Measurements from ENCODE around the gene VSTM2B. TPM values are rescaled to one million over a fixed set of nuclear protein-coding genes. Genes with fewer than 3 reads are reported as not detected.

VSTM2B gene
- total and polyA plus RNA-seq, 2 of the 4 experiments (the other 2 are of a cell fraction), result not detected

- Histone ChIP-seq H4K8ac (ENCODE audit: low read depth in 2 of 2, low read length in 2 of 2) (no peak overlapping the region), H2BK5ac (ENCODE audit: low read depth, low read length, poor library complexity, severe bottlenecking) (no peak overlapping the region), H3K79me1 (ENCODE audit: low read depth in 1 of 2, low read length in 2 of 2) (no peaks in the 10 kb centered on the region), H2AK9ac (replicated peaks; ENCODE audit: low read depth, low read length, poor library complexity) (no peak overlapping the region), H3K9ac (ENCODE audit: low read depth, low read length) (no peak overlapping the region), H3K27ac (ENCODE audit: insufficient read depth, low read length) (no peak overlapping the region), H2AK5ac (ENCODE audit: low read depth, low read length) (no peak overlapping the region), H3K9me1 (ENCODE audit: insufficient read depth, low read length) (no peaks in the 10 kb centered on the region), H3K9me3 (ENCODE audit: control insufficient read depth, insufficient read depth, low read length) (peaks cover 3% of the 10 kb centered on the region; the same call in 1 of the 2 replicates), H3K4ac (ENCODE audit: low read depth, low read length) (no peak overlapping the region), H3K36me3 (ENCODE audit: control insufficient read depth, insufficient read depth, low read length) (no peaks in the 10 kb centered on the region), H2AFZ (replicated peaks; ENCODE audit: low read length, poor library complexity) (no peak overlapping the region), H3K4me2 (ENCODE audit: low read depth, low read length) (no peak overlapping the region; the same call in 1 of the 2 replicates), H2BK20ac (ENCODE audit: low read depth, low read length) (no peak overlapping the region), H2BK15ac (ENCODE audit: low read depth, low read length) (no peak overlapping the region), H3K4me1 (ENCODE audit: control insufficient read depth, insufficient read depth, low read length) (no peaks in the 10 kb centered on the region; the same call in 1 of the 2 replicates), H4K91ac (ENCODE audit: insufficient read depth, low read depth, low read length) (no peak overlapping the region), H3K27me3 (ENCODE audit: control insufficient read depth, insufficient read depth, low read length) (peaks cover 71% of the 10 kb centered on the region), H3K14ac (replicated peaks; ENCODE audit: low read depth, low read length) (no peak overlapping the region), H3K18ac (ENCODE audit: low read depth, low read length) (no peak overlapping the region), H2BK120ac (ENCODE audit: low read depth, low read length) (no peak overlapping the region), H3K23ac (ENCODE audit: low read depth, low read length) (no peak overlapping the region), H4K5ac (ENCODE audit: low read depth, low read length) (no peak overlapping the region), H3K4me3 (ENCODE audit: insufficient read depth, low read depth, low read length) (no peak overlapping the region), H4K20me1 (ENCODE audit: insufficient read depth, low read length) (no peaks in the 10 kb centered on the region; the same call in 1 of the 2 replicates), H3K56ac (ENCODE audit: extremely low read depth, insufficient read depth, low read length) (no peak overlapping the region)
- in situ Hi-C loops (cut with MboI; ENCODE audit: low sequenced_read_pairs) (no loop called here), dilution Hi-C loops (cut with HindIII; ENCODE audit: low sequenced_read_pairs, unreplicated experiment) (no loop called here), intact Hi-C loops (cut with micrococcal nuclease) (no loop called here)
- TF ChIP-seq RCOR1 (IDR thresholded peaks at IDR 0.05; ENCODE audit: insufficient replicate concordance, low read length) (no peak), NFE2L2 (IDR thresholded peaks at IDR 0.05; ENCODE audit: low read depth, low read length) (no peak), USF2 (IDR thresholded peaks at IDR 0.05; ENCODE audit: low read depth, low read length) (no peak), ELK1 (IDR thresholded peaks at IDR 0.05; ENCODE audit: borderline replicate concordance, low read depth, low read length) (no peak), CTCF (conservative IDR thresholded peaks at IDR 0.05; ENCODE audit: low read depth, low read length) (no peak), FOS (IDR thresholded peaks at IDR 0.05; ENCODE audit: low read depth, low read length) (no peak), MAZ (IDR thresholded peaks at IDR 0.05; ENCODE audit: borderline replicate concordance, low read depth, low read length) (no peak), MXI1 (IDR thresholded peaks at IDR 0.05; ENCODE audit: borderline replicate concordance, low read depth, low read length) (no peak), CHD1 (IDR thresholded peaks at IDR 0.05; ENCODE audit: low read depth, low read length) (no peak), RFX5 (IDR thresholded peaks at IDR 0.05; ENCODE audit: low read depth, low read length) (no peak), CEBPB (IDR thresholded peaks at IDR 0.05; ENCODE audit: low read depth, low read length) (no peak), POLR2A (IDR thresholded peaks at IDR 0.05; ENCODE audit: low read depth, low read length) (no peak), SMC3 (IDR thresholded peaks at IDR 0.05; ENCODE audit: low read depth, low read length) (no peak), RAD21 (IDR thresholded peaks at IDR 0.05; ENCODE audit: low read length) (no peak), BHLHE40 (IDR thresholded peaks at IDR 0.05; ENCODE audit: low read depth, low read length) (no peak)
- 2% methylated on average over 48 of the region's 79 CpGs; no CpG with 5 or more reads in 1 of the 2 experiments for WGBS, 2 experiments (ENCODE audit: extremely low coverage in 2 of 2, insufficient read length in 1 of 2)
- ATAC-seq (ENCODE audit: low read depth) (no peak), DNase-seq (no peak)
- no TSS peak for BruUV-seq (replicated peaks)
- ChIA-PET CTCF (no interaction called here), POLR2A (ENCODE audit: unreplicated experiment) (no interaction called here)
Observed at GRCh38 chr19:29526730-29527499, 1.1 kb downstream of the VSTM2B start.

Measured in IMR-90 (cell line).